Type B pancreatic cell (in vitro differentiated cells): Measurements from ENCODE around the gene SLC2A5. TPM values are rescaled to one million over a fixed set of nuclear protein-coding genes. Genes with fewer than 3 reads are reported as not detected.

Source experiments
- DNase-seq: peaks from one replicate; pipeline ENCODE4 v3.0.0; 2021; ENCODE audit warnings: mixed read lengths; ENCODE audit not compliant: unreplicated experiment; ENCODE audit errors: extremely low spot score
- H3K27ac Mint-ChIP-seq: 2 replicates; pipeline ENCODE4 v1.8.0; 2021; ENCODE audit warnings: mild to moderate bottlenecking, mixed read lengths
- H3K27me3 Mint-ChIP-seq: 2 replicates; pipeline ENCODE4 v1.8.0; 2021; ENCODE audit warnings: mixed read lengths
- H3K36me3 Mint-ChIP-seq: 2 replicates; pipeline ENCODE4 v1.8.0; 2021; ENCODE audit warnings: mixed read lengths
- H3K4me1 Mint-ChIP-seq: one replicate; pipeline ENCODE4 v1.8.0; 2021; ENCODE audit warnings: mixed read lengths; ENCODE audit not compliant: unreplicated experiment
- H3K4me3 Mint-ChIP-seq: 2 replicates; pipeline ENCODE4 v1.8.0; 2021; ENCODE audit warnings: mild to moderate bottlenecking, mixed read lengths
- H3K9me3 Mint-ChIP-seq: 2 replicates; pipeline ENCODE4 v1.8.0; 2021; ENCODE audit warnings: mixed read lengths
- total RNA-seq: library from RNA; stranded (reverse); gene quantifications from 2 replicates; pipeline ENCODE4 v1.2.1, GENCODE V29; 2021; ENCODE audit warnings: low replicate concordance
- TF ChIP-seq, protein P1 (sequence below): fragments of 200-600 bp; sonication (generic); conservative IDR thresholded peaks from 2 replicates; pipeline ENCODE4 v1.5.0; 2021; ENCODE audit warnings: antibody characterized with exemption, mild to moderate bottlenecking

Gene SLC2A5
- total RNA-seq, 1 donor from 2014 or later = 2.7 TPM

DNA sequence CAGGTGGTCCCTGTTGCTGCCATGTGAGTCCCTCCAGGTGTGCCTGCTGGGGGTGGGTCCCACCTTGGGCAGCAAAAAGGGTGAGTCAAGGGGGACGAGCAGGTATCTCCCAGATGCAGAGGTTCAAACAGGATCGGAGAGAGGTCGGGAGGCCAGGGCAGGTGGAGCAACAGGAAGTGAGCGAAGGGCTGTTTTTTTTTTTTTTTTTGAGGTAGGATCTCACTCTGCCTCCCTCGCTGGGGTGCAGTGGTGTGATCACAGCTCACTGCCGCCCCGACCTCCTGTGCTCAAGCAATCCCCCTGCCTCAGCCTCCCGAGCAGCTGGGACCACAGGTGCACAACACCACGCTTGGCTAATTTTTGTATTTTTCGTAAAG, 82.6 kb downstream of the SLC2A5 start:
- TF ChIP-seq, protein P1, sequence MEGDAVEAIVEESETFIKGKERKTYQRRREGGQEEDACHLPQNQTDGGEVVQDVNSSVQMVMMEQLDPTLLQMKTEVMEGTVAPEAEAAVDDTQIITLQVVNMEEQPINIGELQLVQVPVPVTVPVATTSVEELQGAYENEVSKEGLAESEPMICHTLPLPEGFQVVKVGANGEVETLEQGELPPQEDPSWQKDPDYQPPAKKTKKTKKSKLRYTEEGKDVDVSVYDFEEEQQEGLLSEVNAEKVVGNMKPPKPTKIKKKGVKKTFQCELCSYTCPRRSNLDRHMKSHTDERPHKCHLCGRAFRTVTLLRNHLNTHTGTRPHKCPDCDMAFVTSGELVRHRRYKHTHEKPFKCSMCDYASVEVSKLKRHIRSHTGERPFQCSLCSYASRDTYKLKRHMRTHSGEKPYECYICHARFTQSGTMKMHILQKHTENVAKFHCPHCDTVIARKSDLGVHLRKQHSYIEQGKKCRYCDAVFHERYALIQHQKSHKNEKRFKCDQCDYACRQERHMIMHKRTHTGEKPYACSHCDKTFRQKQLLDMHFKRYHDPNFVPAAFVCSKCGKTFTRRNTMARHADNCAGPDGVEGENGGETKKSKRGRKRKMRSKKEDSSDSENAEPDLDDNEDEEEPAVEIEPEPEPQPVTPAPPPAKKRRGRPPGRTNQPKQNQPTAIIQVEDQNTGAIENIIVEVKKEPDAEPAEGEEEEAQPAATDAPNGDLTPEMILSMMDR = no peak
- no peak for DNase-seq
- no peak overlapping the region for H3K27ac Mint-ChIP-seq
- H3K9me3 Mint-ChIP-seq = no peaks in the 10 kb centered on the region
- no peak overlapping the region for H3K4me3 Mint-ChIP-seq
- no peaks in the 10 kb centered on the region for H3K27me3 Mint-ChIP-seq
- H3K4me1 Mint-ChIP-seq = no peaks in the 10 kb centered on the region
- no peaks in the 10 kb centered on the region for H3K36me3 Mint-ChIP-seq

DNA sequence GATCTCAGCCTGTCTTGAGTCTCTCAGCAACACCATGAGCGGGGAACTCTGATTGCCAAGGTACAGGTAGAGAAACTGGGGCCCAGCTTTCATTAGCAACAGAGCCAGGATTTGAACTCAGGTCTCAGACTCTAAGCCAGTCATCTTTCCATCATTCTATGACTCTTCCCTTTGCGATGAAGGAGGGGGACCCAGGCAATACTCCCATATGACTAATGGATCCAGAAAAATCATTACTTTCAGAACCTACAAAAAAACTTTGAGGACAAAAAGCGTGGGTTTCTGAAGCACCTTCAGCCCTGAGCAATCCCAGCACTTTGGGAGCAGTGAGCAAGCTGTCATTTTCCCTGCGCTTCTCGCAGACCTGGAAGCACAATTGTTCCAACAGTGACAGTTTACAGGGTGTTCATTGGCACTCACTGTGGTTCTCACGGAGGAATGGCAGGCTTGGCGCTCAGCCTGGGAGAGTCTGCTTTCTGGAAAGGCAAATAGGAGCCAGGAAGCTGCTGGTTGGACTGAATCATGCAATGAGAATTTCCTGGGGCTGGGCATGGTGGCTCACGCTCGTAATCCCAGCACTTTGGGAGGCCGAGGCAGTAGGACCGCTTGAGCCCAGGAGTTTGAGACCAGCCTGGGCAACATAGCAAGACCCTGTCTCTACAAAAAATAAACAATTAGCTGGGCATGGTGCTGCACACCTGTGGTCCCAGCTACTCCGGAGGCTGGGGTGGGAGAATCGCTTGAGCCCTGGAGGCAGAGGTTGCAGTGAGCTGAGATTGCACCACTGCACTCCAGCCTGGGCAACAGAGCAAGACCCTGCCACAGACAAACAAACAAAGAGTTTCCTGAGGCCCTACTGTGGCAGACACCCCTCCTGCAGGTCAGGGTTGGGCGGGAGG, 83.3 kb downstream of the SLC2A5 start:
- TF ChIP-seq, protein P1 = no peak
- DNase-seq = no peak

More for the DNA sequence above, 83.3 kb downstream of the SLC2A5 start:
- no peaks in the 10 kb centered on the region for H3K36me3 Mint-ChIP-seq
- H3K4me3 Mint-ChIP-seq = no peak overlapping the region
- H3K9me3 Mint-ChIP-seq = no peaks in the 10 kb centered on the region
- no peaks in the 10 kb centered on the region for H3K27me3 Mint-ChIP-seq
- H3K27ac Mint-ChIP-seq = no peak overlapping the region
- H3K4me1 Mint-ChIP-seq = no peaks in the 10 kb centered on the region

Other genes with a start within 250 kb of the SLC2A5 start
- gene ENO1, start 190.9 kb downstream of the SLC2A5 start, total RNA-seq = 599 and 828 TPM in 2 replicates
- gene CA6, start 123.8 kb downstream of the SLC2A5 start, total RNA-seq = 0.24 TPM in 1 of 2 replicates, not detected in the other
- gene SLC2A7, start 43.2 kb downstream of the SLC2A5 start, total RNA-seq = not detected in 2 replicates
- gene GPR157, start 59.5 kb upstream of the SLC2A5 start, total RNA-seq = 7.7 and 26.6 TPM in 2 replicates
- 18.7 and 26.1 TPM in 2 replicates for gene H6PD, start 165.1 kb upstream of the SLC2A5 start, total RNA-seq
- gene SPSB1, start 223.3 kb upstream of the SLC2A5 start, total RNA-seq = 5.6 and 17.4 TPM in 2 replicates